Epidermal melanocyte (primary cell): ENCODE measurements around the gene TRAPPC1.

ENCODE experiments used
- DNase-seq: peaks from one replicate; pipeline ENCODE4 v3.0.0; 2011; ENCODE audit warnings: low spot score; ENCODE audit not compliant: insufficient read length

The TRAPPC1 gene

DNA sequence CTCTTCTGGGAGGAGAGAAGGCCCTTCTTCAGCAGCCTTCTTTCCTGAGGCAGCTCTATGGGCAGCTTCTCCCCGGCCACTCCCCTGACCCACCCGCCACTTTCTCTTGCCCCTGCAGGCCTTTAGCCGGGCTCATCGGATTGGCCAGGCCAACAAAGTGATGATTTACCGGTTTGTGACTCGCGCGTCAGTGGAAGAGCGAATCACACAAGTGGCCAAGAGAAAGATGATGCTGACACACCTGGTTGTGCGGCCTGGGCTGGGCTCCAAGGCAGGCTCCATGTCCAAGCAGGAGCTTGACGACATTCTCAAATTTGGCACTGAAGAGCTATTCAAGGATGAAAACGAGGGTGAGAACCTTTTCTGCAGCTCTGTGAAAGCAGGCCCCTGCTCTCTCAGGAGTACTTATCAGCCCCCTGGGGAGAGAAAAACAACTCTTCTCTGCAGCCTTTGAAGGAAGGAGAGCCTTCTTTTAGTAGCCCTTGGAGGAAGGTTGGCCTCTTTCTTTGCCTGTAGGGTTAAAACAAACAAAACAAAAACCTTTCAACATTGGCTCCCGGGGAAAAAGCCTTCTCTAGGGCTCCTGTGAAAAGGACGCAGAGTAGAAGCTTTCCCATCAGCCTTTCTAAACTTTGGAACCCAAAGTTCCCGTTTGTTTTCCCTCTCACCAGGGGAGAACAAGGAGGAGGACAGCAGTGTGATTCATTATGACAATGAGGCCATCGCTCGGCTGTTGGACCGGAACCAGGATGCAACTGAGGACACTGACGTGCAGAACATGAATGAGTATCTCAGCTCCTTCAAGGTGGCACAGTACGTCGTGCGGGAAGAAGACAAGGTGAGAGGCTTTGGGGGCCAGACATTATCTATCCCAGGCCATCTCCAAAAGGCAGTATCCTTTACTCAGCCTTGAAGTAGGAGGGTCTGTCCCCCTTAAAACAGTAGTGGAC, 28.3 kb downstream of the TRAPPC1 start:
- peak; percentile 3 for DNase-seq

DNA sequence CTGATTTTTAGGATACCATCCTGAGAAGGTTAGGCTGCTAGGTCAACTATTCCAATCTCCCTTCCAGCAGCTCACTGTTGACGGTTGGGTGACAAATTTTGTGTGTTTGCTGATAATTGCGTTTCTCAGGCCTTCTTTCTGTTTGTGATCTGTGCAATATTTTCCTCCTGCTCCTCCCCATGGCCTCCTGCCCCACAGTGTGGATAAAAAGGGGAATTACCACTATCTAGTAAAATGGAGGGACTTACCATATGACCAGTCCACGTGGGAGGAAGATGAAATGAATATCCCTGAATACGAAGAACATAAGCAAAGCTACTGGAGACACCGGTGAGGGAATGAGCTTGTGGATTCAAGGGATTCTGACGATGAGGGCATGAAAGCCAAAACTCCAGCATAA, 34.0 kb downstream of the TRAPPC1 start:
- DNase-seq: no peak

DNA sequence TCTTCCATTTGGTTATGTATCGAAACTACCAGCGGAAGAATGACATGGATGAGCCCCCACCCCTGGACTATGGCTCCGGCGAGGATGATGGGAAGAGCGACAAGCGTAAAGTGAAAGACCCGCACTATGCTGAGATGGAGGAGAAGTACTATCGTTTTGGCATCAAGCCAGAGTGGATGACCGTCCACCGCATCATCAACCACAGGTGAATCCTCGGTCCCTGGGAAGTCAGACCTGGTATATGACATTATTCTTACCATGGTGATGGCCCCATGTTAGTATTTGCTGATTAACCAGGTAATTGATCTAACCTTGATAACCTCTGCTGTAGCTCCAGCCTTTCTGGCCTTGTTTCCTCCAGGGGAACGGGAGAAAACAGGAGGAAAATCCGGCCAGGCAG, 34.7 kb downstream of the TRAPPC1 start:
- no peak for DNase-seq

DNA sequence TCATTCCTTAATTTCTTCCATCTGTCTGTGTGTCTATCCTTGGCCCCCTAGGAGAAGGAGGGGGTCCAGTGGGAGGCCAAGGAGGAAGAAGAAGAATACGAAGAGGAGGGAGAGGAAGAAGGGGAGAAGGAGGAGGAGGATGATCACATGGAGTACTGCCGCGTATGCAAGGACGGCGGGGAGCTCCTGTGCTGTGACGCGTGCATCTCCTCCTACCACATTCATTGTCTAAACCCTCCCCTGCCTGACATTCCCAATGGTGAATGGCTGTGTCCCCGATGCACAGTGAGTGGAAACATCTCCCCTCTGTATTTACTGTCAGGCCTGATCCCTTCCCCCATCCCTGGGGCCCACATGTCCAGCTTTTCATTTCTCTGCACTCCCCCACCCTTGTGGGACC, 36.9 kb downstream of the TRAPPC1 start:
- DNase-seq: no peak

GRCh38 chr17:7894226-7894625, 37.5 kb downstream of the TRAPPC1 start:
- no peak for DNase-seq

GRCh38 chr17:7893187-7893880, 38.4 kb downstream of the TRAPPC1 start:
- DNase-seq: no peak

GRCh38 chr17:7889166-7889955, 42.4 kb downstream of the TRAPPC1 start:
- peak; percentile 97 for DNase-seq

- DNase-seq: no peak
Measured at GRCh38 chr17:7888184-7888920, 43.4 kb downstream of the TRAPPC1 start, which contains the start of gene CHD3. CHD3 (plus strand) TSS chr17:7888789; CDS start chr17:7889001, 212 bp downstream.

DNA sequence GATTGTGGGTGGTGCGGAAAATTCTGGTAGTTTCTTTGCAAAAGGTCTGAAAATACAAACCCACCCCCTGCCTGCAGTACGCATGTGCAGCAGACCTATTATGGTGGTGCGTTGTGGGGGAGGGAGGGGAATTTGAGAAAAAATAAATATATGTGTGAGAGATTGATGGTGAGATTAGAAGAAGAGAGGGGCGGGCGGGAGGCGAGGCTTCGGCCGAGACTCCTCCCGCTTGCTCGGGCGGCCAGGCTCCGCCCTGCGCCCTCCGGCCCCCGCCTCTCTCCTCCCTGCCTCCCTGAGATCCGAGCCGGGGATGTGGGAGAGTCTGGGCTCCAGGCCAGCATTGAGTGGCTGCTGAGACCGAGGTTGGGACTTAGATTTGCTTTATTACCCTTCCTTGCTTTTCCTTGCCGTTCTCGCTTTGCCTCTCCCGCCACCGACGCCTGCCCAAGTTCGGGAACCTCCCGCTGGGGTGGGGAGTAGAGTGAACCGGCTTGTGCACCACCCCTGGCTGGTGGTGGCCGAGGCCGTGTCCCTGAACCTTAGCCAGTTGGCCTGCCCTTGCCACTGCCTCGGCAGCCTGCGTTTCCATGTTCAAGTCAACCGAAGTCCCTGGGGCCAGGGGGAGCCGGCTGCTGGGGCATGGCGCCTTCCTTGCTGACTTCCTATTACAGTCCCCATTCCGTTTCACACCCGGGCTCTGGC, 44.1 kb downstream of the TRAPPC1 start:
- peak; percentile 97 for DNase-seq

DNA sequence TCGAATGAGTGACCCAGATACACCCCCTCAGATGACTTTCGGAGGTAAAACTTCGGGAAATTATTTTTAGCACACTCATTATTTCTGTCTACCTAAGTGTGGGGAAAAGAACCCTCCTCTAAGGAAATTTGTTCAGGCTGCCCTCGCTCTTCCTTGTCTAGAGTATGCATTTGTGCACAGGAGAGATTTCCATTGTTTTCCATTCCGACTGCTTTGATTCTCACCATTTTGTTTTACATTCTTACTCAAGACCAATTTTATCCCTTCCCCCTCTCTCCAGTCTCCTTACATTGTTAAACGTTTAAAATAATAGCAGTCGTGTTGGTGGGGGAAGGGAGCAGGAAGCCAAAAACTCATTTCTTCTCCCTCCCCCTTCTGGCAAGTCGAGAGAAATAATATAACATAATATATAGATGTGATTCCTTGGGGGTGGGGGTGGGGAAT, 44.7 kb downstream of the TRAPPC1 start:
- DNase-seq: no peak

GRCh38 chr17:7886227-7887037, 45.3 kb downstream of the TRAPPC1 start:
- DNase-seq: no peak

- DNase-seq: peak; percentile 56
Measured at GRCh38 chr17:7885367-7886226, 46.1 kb downstream of the TRAPPC1 start.

- no peak for DNase-seq
Measured at GRCh38 chr17:7884581-7885366, 47.0 kb downstream of the TRAPPC1 start.

GRCh38 chr17:7883781-7884386, 47.9 kb downstream of the TRAPPC1 start:
- no peak for DNase-seq

DNA sequence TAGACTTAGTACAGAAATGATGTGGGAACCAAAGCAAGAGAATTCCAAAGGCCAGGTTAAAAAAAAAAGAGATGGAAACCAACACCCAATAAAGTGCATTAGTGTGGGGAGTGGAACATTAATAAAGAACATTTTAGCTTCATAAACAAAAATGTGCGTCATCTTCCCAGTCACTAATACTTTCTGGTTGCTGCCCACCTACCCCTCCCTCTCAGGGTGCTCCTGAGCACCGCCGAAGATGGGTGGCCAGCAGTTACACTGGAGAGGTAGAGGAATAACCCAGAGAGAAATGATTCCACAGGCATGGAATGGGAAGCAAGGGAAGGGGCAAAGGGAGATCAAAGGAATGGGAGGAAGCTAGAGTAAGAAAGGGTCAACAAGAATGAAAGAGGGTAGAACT, 49.1 kb downstream of the TRAPPC1 start:
- DNase-seq: no peak

- DNase-seq: no peak
Measured at GRCh38 chr17:7882068-7882467, 49.7 kb downstream of the TRAPPC1 start.
